Amygdala (tissue), 56 donors: Measurements from ENCODE around the gene GABBR2.
A peak's percentile ranks its signal among the peaks of the same experiment; 100 is the strongest.

Source experiments
- DNase-seq, 56 donors: peaks; one replicate each; lab custom pipeline; 2025; lab: John Stamatoyannopoulos, UW

Gene GABBR2

DNA sequence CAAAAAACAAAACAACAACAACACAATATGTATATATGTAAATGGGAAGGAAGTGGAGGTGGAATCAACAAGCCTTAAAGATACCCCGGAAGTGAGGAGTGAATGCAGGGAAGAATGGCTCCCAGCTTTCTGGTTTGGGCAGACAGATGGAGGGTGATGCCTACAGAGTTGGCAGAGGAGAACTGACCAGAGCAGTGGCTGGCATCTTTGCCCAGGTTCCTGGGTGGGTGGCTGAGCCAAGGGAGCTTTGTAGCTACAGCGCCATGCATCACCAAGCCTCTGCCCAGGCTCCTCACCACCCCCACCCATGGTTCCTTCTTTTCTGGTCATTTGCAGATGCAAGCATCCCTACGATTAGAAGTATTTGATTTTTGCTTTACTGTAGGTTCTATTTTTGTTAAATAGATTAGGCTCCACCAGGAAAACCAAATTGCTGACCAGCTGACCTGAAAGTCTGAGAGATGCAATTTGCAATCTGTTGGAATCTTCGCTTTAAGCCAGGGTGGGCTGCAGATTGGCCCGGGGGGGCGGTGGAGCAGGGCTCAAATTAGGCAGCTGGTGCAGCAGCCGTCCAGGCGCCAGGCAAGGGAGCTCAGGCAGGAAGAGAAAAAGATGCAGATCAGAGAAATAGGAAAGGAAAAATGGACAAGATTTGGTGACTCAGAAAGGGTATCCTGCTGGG, 290.0 kb downstream of the GABBR2 start:
- no peak for DNase-seq

DNA sequence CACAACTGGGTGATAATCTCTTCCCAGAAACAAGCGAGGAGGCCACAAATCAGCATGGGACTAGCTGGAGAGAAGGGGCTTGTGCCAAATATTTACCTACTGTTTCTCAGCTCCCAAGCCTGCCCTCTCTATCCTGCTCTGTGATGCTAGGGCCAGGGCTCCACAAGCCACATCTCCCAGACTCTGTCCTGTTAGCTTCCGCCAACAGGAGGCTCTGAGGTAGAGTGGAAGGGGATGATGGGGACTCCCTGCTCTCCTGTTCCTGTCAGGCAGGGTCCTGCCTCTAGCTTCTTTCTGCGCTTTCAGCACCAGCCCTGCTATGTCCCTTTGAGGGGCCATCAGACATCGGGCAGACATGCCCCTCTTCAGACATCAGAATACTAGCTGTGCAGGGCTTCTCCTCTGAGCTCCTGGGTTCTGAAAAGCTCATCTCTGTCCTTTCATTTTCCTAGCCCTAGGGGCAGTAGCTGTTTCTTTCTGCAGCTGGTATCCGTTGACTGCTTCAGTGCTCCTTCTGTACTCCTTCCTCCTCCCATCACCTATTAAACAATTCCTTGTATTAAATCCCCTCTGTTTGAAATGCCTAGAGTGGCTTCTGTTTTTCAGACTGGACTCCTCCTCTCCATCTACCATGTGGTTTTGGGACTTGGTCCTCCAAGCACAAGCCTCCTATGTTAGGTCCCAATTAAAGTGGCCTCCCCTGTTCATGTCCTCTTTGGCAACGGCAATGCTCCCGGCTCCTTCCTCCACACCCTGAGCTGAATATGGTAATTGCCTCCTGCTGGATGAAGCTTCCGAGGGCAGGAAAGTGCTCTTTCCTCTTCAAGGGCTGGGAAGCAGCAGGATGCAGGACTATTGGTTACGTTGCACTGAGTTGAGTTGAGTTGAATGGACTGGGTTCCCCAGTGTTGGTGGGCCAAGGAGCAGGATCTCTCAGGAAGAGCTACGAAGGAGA, 292.2 kb downstream of the GABBR2 start:
- DNase-seq: no peak

DNA sequence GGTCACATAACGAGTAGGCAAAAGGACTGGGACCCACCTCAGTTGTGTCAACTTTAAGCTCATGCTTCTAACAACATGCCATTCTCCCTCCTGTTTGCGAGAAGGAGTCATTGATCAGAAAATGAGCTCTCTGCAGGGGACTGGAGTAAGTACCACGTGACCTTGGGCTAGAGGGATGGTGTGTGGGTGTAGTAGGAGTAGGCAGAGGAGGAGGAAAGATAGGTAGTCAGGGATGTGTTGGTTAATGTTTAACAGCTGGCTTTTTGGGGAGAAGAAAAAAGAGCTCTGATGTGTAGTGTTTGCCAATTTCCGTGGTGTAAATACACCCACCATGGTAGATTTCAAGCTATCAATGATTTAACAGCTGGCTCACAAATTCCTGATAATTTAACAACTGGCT, 293.0 kb downstream of the GABBR2 start:
- DNase-seq: no peak

DNA sequence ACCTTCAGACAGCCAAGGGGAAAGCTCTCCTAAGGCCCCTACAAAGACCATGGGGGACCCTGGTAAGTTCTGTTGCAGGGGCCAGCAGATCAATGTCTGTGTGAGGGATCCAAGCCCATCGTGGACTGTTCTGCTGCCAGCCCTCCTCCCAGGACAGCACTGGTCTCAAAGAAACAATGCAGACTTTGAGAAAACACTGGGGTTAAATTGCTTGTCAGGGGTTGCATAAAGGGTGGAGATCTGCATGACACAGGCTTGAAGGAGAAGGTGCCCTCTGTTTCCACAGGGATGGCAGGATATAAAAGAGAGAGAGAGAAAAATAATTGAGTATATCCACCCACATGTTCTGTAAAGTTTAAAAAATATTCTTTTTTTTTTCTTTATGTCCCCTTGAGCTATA, 295.7 kb downstream of the GABBR2 start:
- no peak for DNase-seq

DNA sequence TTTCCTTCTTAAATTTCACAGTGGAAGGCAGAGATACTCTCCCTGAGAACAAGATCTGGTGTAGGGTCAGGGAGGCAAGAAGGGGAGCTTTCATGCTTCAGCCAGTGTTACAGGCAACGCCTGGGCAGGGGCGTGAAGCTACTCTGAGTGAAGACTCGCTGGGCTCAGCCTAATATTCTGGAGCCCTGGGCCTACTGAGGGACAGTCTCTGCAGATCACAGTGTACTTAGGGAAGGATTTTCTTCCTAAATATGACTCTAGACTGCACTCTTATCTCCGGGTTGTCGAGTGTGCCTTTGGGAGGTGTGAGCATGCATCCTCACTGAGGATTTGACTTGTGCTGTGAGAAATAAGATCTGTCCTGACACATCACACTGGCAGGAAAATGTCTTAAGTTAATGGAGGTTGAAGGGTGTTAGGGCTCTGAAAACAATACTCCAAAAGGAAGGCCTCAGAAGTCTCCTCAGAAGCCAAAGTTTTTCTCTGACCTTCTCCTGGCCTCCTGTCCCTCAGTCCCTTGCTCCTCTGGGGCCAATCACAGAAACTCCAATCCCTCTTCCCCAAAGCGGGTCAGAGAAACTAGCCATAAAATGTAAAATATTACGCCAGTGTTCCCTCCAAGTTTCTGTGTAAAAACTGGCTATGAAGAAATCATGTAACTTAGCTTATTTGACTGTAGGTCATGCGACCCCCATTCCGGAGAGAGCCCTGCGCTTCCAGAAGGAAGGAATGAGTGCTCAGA, 296.5 kb downstream of the GABBR2 start:
- DNase-seq: no peak

DNA sequence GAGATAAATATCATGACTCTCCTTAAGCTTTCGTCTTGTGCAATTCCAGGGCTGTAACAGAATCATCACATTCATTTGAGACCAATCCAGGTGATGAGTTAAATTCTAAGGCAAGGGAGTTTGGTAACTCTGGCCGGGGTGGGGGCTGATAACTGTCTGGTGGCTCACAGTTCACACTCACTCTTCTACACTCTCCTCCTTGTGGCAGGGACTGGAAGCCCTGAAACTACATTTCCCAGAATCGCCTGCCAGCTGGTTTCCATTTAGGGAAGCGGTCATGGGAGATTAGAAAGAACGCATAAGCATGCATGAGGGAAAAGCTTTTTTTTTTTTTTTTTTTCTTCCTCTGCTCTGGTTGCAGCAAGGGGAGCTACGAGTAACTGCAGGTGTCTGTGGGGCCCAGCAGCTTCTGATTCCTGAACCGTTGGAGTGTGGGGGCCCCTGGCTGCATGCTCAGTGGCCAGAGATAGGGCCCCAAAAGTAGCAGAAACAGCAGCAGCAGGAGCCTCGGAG, 298.5 kb downstream of the GABBR2 start:
- peak in 20 of 56 donors; percentile 4 to 60 (median 18) for DNase-seq

DNA sequence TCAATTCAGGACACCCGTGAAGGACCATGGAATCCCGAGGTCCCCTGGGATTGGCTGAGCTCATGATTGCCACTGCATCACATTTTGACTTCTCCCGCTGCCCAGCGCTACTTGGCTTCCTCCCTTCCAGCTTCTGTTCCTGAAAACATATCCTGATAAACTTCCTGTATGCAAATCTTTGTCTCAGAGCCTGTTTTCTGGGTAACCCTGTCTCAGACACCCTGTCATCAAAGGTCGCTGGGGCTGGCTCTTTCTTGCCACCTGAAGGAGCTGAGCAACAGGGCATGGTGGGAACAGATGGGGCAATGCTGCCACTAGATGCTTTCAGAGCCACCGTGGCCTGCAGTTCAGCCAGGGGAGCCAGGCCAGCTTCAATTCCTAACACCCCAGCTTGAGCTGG, 299.0 kb downstream of the GABBR2 start:
- DNase-seq: no peak

DNA sequence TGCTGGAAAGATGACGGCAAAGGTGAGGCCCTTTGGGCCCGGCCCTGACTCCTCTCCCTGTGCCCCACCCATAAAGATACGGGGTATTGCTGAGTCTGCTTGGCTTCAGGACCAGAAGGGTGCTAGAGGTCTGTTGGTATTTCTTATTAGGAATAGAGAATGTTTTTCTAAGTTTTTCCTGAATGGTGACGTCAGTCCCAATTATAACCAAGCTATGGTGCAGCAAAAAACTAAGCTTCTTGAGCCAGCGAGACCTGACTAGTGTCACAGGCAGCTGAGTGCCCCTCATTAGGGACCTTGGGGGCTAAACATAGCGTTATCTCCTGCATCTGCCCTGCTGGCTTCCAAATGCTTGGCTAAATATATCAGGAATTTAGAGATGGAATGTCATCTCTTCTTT, 302.3 kb downstream of the GABBR2 start:
- no peak for DNase-seq

DNA sequence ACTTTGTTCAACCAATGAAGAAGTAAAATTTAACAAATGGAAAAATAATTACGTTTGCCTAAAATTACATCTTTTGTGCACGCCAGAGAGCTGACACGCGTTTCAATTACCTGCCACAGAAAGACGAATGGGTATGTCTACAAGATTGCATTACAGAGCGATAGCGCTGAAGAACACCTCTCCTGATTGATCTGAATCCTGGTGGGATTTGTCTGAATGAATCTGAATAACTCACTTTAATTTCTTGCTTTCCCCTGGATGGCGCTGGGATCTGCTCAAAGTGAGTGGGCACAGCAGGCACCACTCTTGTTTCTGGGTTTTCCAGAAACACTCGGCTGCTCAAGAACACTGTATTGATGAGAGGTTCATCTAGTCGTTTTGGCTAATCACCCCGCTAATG, 304.5 kb downstream of the GABBR2 start:
- DNase-seq: no peak

DNA sequence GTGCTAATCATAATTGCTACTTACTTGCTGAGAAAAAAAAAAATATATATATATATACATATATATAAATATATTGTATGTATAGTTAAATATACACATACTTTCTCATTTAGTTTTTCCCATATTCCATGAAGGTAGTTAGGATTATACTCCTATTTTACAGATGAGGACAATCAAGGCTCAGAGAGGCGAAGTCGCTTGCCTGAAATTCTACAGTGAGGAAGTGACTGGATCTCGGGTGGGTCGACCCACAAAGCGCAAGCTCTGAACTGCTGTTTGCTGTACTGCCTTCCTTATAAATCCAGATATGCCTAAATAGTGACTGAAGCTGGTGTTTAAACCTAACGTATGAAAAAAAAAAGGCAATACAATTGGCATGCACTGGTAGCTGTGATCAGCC, 305.0 kb downstream of the GABBR2 start:
- DNase-seq: no peak

DNA sequence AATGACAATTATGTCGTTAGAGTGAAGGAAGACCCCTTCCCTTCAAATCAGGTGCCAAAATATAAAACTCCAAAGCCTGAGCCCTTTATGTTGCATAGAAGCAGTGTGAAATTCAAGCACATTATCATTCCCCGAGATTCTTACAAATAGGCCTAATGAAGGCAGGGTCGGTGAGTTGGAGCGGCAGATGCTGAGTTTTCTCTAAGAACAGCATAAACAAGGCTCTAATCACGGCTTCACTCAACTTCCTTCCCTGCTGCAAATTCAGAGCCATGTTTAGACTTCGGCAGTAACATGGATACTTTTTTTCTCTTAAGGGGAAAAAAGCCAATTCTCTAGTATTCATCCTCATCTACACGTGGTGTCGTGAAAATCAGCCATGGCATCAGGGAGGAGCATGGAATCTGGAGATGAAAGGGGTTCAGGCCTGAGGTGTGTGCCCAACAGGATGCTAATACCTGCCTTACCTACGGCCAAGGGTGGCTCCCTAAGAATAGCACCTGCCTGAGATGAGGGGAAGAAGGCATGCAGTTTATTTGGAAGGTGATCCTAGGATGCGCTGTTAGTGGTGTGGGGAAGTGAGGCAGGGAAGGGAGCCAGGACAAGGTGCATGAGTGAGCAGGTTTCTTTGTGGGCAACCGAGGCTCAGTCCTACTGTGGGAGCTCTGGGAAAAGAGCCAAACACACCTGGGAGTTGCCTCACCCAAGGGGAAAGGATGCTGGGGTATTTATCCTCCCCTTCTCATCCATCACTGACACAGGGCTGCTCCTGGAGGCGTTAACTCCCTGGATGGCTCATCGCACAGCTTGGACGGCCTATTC, 306.5 kb downstream of the GABBR2 start:
- DNase-seq: no peak

DNA sequence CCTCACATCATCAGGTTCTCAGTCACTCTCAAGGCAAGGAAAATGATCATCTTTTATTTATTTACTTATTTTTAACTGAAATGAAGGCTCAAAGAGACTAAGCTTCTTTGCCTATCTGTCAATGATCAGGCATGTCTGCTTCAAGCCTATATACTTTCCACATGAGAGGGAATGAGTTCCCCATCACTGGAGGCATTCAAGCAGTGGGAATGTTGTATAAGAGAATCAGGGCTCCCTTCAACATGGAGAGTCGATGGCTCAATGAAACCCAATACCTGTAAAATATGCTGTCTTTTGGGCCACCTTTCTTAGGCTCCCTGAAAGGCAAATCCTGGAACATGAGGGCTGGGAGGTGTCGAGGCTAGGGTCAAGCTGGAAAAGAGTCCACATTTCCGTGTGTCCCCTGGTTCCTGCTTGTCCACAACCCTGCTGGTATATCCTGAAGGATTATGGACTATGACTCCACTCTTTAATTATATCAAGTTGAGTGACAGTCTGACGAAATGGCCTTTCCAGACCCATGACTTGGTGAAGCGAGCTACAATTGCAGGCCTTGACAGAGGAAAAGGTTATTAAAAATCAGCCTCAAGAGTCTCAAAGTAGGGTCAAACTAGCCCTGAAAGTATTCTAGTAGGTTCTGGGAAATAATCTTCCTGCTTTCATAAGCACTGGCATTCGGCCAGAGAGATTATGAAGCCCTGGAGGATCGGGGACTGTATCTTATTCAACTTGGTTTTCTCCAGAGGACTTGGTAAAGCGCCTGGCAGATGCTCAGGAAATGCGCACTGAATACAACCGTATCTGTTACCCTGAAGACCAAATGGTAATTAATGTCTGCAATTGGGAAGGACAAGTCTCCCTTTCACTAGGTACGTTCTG, 307.4 kb downstream of the GABBR2 start:
- no peak for DNase-seq

DNA sequence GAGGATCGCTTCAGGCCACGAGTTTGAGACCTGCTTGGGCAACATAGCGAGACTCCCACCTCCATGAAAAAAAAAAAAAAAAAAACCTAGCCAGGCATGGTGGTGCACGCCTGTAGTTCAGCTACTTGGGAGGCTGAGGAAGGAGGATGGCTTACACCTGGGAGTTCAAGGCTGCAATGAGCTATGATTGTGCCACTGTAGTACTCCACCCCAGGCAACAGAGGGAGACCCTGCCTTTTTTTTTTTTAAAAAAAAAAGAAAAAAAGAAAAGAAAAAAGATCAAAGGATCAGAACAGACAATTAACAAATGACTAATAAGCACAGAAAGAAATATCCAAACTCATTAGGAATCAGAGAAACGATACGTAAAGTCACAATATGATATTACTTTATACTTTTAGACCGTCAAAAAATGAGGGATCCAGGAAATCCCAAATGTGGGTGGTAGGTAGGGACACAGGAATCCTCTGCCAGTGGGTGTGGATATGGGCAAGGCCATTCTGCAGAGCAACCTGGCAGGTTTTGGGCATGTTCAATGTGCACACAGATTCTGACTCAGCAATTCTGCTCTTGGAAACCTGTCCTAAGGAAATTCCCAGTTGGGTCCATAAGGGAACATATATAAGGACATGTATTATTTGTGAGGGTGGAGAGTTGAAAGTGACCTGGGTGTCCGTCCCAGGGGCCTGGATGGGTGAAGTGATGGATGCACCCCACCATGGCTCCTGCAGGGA, 308.6 kb downstream of the GABBR2 start:
- DNase-seq: no peak

DNA sequence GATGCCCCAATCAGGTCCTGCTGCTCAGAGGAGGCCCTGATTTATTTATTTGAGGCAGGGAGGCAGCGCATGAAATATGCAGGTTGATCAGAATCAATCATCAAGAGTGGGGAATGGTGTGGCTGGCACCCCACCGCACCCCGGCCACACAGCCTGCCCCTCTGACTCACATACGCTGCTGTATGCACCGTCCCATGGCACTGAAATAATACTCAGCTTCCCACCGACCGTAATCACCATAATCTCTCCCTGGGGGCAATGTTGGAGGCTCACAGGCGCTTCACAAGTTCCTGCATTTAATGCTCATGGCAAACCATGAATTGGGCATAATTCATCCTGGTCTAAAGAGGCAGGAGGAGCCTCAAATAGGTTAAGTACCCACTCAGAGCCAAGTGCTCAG, 312.1 kb downstream of the GABBR2 start:
- DNase-seq: no peak

DNA sequence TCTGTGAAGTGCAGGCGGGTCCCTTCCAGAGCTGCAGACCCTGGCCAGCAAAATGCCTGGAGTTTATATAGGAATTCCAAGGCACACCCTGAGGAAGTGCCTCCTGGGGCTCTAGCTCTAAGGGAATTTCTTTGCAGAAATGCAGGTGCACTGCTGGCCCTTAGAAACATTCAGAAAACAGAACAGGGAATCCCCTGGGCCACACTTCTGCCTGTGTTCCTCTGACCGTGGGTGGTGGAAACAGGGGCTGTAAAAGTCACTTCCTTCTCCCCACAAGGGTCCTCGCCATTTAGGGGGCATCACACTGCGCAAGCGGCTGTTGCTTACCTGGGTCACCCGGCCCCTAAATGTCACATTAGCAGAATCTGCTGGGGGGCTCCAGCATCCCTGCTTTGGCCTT, 312.5 kb downstream of the GABBR2 start:
- DNase-seq: no peak

DNA sequence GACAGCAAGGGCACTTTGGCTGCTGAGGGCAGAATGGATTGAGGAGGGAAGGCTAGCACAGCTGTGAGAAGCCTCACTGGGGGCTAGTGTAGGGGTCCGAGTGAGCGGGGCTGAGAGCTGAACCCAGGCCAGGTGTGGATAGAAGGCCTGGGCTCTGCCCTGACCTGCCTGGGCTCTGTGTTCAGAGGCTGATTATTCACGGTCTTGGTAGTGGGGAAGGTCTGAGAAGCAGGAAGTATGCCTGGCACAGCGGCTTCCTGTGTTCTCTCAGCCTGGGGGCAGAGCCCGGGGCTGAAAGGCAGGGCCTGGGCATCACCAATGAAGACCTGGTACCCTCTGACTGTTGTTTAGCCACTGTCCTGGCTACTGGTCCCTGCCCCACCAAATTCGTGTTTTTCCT, 316.9 kb downstream of the GABBR2 start:
- no peak for DNase-seq

DNA sequence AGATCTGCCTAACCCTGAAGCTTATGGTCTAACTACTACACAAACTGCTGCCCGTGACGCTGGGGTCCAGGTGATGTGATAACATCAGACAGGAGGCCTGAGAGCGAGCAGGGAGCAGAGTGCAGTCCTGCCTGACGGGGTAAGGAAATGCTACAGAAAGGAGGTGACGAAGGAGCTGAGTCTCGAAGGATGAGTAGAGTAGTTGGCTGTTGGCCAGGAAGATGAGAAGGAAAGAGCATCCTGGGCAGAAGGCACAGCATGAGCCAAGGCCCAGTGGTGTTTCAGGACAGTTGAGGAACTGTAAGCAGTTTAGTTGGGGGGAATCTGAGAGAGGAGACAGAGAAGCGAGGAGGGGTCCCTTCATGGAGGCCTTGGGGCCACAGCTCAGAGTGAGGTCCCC, 317.3 kb downstream of the GABBR2 start:
- DNase-seq: no peak

DNA sequence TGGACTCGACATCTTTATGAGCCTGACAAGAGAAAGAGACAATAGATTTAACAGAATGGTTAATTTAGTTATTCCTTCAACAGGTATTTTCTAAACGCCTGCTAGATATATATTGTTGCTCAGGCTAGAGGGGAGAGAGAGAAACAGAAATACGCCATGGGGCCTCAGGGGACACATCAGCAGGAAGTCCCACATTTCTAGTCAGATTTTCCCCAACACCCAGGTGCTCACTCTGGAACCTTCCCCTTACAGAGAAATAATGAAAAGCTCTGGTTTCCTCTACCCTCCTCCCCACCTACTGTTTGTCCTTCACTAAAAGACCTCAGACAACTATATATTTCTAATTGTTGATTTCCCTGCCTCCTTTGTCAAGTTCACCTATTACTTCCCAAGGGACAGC, 323.0 kb downstream of the GABBR2 start:
- no peak for DNase-seq
